Right lobe of liver (tissue), 4 donors: ENCODE results near the gene CCDC88C.

Experiments used
- CTCF ChIP-seq, 4 donors: fragments of 200-600 bp in 3 of 4; fragments of 450-650 bp in 1 of 4; IDR thresholded peaks; one replicate each; pipeline versions ENCODE4 v1.5.1 to v1.8.0; 2016 to 2022; ENCODE audit warnings: antibody characterized with exemption in 4 of 4, mild to moderate bottlenecking in 2 of 4
- POLR2A ChIP-seq: fragments of 450-650 bp; IDR thresholded peaks from one replicate; pipeline ENCODE4 v1.6.1; 2017; ENCODE audit warnings: antibody characterized with exemption, mild to moderate bottlenecking
- donor health status: DM: no; HTN: no; CAD: no.
- donor health status: DM: no; HTN: no; CAD: no.
- donor health status: DM: no; HTN: yes; CAD: no.

GRCh38 chr14:91245029-91245428, 172.6 kb downstream of the CCDC88C start:
- TF ChIP-seq CTCF (IDR thresholded peaks at IDR 0.05) (no peak), POLR2A (no peak)
